Measurements from ENCODE around the gene BMI1.

Gene BMI1

DNA sequence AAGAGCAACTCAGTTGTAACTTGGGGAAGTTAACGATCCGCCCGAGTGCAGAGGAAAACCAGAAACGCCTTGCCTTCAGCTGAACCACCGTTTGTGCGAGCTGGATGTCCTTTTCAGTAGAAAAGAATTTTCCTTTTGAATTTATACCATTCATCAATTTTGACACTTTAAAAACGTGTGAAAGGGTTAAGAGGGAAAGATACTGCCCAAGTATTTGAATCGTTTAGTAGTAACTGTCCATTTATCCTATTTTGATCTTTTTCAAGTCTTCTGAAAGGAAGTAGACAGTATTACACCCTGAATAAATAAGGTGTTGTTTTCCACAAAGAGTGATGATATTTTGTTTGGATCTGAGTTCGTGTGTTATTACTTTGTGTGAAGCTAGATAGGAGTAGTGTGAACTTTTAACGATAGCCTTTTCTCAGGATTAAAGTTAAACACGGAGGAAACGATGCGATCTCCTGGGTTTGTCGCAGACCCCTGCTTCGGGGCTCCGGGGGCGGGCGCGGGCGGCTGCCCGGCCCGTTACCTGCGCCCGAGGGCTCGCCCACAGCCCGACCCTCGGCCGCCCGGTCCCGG is 830 bp upstream of the BMI1 start:
- no peak for DNase-seq

DNA sequence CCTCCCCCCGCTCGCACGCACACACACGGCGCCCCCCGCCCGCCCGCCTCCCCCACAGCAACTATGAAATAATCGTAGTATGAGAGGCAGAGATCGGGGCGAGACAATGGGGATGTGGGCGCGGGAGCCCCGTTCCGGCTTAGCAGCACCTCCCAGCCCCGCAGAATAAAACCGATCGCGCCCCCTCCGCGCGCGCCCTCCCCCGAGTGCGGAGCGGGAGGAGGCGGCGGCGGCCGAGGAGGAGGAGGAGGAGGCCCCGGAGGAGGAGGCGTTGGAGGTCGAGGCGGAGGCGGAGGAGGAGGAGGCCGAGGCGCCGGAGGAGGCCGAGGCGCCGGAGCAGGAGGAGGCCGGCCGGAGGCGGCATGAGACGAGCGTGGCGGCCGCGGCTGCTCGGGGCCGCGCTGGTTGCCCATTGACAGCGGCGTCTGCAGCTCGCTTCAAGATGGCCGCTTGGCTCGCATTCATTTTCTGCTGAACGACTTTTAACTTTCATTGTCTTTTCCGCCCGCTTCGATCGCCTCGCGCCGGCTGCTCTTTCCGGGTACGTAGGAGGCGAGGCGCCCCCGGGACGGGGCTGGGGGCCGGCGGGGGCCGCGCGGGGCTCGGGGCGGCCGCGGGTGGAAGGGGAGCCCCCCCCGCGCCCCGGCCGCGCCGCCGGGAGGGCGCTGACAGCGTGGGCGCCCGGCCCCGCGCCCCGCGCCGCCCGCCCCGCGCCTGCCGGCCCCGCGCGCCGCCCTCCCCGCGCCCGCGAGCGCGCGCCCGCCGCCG is 441 bp downstream of the BMI1 start:
- peak; percentile 68 to 69 for DNase-seq

DNA sequence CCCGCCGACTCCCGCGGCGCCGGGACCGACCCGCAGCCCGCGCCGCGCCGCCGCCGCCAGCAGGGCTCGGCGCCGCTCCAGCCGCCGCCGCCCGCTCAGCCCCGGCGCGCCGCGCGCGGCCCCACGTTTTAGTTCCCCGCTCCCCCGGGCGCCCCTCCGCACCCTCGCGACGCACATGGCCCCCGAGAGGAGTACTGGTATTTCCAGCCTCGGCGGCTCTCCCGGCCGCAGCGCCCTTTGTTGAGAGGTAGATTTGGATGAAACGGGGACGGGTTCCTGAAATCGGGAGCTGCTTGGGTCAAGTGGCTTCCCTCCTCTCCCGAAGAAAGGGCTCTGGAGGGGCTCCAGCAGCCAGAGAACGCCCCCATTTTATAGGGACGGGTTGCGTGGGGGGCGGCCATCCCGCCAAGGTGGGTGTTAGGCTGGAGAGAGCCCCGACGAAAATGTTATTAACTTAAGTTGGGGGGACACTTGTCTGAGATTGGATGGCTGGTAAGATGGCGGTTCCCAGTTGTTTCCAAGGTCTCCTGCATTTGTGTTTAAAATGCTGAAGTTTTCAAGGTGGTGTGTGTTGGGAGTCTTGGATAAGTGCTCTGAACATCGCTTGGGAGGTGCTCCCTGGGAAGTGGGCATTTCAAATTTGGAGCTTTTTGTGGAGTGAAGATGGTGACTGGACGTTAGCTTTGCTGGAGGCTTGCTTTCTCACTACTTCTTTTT is 1.2 kb downstream of the BMI1 start:
- no peak for DNase-seq

DNA sequence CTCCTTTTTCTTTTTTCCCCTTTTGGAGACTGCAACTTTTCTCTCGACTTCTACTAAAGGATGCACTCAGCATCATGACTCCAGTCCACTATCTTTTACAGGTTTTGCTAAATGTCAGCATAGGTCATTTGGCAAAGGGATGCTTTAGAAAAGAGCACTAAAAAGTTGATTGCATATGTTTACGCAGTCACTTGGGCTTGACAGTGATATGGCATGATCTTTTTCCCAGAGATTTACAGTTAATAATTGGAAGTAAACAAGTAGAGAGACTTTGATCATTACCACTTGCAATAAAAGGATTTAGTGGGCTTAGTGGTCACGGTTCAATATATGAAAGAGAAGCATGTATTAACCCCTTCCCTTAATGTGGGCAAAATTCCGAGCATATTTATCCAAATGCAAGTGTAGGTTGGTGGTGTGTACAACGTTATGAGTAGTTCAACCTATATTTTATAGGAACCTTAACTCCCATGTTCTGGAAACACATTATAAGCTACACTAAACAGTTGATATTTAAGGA is 1.8 kb downstream of the BMI1 start:
- DNase-seq = no peak

DNA sequence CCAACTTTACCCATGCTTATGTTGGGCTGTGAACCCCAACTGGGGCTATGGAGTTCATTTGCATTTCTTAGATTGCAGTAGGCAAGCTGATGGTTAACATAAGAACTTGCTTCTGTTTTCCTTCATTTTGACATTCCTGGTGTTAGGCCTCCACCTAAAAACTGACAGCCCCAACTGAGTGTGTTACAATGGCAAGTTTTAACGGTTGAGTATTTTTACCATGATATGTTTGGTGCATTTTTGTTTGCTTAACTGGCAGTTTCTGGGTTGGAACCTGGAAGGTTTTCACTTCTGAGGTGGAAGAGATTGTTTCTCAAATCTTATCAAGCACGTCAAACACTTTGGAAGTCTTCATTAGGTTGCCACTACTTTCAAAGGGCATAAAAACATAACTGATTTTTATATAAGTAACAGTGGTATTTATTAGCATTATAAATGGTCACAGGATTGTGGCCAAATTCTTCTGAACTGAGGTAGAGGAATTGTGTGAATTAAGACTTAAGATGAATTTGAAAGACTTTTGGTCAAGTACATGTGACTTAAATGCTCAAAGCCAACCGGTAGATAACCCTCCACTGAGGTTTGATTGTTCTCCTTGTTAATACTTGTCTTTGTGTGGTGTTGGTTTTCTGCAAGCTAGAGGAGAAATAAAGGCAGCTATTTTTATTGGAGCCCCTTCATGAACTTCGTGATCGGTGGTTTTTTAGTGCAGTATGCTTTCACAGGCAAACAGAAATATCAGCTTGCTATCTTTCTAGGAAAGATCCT is 2.8 kb downstream of the BMI1 start:
- DNase-seq = no peak

DNA sequence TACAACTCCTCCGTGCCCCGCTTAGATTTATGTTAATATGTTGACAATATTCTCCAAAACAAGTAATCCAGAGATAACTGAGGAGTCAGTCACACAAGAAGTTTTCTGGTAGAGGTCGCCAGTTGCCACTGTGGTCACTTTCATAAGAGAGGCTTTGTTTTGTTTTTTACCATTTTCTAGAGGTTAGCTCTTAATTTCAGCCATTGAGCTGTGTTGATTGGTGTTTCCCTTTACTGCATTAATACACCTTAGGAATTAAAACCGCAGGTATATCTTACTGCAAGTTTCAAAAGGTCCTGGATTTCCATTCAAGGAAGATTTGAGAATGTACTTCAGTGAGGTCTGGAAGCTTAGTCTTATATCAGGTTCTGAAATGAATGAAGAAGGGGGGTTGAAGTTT is 3.5 kb downstream of the BMI1 start:
- no peak for DNase-seq

DNA sequence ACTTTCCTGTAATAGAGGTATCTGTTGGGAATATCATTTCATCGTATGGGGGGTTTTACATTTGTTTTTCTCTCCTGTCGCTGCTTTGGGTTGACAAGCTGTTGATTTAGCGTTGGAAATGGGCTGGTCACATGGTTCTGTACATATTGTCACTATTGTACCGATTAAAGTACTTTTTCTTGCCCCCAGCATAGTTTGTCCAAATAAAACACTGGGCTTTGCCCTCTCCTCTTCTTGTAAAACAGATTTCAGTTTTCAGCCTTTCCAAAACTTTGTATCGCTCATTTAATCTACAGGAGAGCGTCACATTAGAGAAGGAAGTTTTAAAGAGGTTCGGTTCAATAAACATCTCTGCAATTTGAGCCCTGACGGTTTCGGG is 4.0 kb downstream of the BMI1 start:
- no peak for DNase-seq

DNA sequence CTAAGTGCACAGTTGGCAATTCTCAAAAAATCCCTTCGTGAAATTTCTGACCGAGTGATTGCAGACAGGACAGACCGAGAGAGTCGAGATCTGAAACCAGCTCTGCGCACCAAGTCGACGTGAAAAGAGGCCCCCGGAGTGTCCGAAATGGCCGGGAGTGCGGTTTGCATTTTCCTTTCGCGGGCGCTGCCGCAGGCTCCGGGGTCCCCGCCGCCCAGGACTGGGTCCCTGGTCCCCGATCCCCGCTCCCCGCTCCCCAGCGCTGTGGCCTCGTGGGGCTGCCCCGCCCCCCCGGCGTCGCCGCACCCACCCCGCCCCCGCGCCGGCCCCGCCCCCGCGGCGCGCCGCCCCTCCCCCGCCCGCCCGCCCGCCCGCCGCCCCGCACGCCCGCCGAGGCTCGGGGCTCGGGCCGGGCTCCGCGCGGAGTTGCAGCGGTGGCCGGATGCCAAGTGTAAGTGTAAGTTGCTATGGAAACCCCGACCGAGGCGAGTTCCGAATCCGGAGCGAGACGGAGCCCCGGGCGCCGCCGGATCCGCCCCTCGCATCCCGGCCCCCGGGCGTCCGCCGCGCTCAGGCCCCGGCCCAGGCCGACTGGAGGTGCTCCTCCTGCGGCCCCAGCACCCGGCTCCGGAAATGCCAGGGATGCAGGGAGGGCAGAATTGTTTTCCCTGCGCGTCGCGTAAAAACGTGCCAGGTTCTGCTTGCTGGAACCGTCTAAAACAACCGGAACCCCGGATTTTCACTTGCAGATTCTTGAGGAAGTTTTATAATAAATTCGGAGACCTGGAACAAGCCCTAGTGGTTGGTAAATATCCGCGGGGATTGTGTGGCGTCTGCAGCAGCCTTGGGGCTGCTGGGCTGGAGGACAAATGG is 4.6 kb downstream of the BMI1 start:
- peak; percentile 84 to 87 for DNase-seq

DNA sequence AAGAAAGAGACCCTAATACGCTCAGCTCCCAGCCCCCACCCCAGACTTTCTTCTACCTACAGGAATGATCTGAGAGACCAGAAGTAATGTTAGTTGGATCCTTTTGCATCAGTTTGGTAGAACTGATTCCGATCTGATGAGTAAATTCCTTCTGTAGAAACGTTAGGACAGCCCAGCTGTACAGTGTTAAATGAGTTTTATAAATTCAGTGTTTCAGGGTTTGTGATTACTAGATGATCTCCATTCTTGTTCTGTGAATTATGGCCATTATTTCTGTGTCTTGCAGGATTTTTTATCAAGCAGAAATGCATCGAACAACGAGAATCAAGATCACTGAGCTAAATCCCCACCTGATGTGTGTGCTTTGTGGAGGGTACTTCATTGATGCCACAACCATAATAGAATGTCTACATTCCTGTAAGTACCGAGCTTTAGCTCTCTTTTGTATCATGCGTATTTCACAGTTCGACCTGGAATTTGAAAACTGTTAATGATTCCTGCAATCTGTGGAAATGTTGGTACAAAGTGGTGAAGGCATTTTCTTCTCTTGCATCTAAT is 5.3 kb downstream of the BMI1 start:
- no peak for DNase-seq

DNA sequence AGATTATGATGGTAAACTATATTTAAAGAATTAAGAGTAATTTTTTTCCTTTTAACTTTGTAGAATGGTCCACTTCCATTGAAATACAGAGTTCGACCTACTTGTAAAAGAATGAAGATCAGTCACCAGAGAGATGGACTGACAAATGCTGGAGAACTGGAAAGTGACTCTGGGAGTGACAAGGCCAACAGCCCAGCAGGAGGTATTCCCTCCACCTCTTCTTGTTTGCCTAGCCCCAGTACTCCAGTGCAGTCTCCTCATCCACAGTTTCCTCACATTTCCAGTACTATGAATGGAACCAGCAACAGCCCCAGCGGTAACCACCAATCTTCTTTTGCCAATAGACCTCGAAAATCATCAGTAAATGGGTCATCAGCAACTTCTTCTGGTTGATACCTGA is 8.3 kb downstream of the BMI1 start:
- no peak for DNase-seq

DNA sequence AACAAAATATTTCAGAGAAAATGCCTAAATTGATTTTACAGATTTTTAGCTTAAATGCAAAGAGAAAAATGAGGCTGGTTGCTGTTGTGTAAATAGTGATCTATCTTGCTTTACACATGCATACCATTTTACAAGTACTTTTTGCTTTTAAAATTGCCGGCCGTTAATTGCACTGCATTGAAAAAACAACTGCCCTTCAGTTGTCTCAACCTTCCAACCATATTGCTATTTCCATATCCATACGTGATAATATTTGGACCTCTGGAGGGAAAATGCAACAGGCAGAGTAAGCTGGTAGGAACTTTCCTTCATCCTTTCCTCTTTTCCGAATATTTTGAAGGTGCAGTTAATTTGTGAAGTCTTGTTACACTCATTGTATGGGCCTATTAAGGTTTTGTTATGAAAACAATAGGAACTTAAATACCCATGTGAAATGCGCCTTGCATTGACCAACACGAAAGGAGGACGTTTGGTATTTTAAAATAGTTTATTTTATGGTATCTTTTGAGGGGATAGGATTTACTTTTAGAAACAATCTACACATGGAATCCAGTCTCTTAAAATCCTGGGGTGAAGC is 11.3 kb downstream of the BMI1 start:
- DNase-seq = no peak

DNA sequence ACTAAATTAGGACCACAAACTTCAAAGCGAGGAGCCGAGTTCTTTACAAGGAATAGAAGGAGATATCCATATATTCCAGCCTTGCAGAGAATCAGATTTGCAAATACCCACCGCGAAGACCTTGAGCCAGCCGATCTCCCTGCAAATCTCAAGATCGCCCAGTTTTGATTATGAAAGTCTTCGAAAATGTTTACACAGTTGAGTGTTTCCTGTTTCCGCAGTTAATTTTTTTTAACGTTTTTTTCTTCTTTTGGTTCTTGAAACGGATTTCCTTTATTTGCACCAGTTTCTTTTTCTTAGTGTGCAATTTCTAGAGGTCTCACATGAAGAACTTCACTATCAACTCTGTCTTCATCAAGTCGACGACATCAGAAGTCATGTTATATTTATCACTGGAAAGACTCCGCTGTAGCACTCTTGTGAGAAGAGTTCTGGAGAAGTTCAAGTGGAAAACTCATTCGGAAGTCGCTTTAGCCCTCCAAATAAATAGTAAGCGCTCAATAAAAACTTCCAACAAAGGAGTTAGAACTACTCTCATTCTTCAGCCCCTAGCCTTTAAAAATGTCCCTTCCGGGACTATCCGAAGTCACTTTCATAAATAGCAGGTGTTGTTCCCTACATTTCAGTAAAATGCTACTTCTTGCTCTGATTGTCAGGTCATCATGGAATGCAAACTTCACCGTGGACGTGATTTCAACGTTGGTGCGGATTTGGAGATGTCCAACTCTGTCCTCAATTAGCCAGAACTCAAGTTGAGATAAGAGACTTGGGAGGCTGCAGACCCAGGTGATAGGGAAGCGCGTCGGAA is 12.5 kb downstream of the BMI1 start:
- peak in 1 of 2 donors; percentile 62 for DNase-seq

DNA sequence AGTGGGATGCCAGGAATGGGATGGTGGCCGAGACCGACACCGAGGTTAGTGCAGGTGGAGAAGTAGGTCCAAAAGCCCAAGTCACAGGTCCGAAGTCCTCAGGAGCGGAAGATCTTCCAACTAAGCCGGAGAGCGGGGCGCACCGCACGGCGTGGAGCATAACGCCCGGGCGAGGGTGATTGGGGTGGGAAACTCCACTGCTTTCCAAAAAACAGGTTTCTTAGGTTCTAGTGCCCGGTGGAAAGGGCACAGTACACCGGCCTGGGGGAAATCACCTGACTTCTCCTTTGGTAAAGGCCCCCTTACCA is 13.0 kb downstream of the BMI1 start:
- DNase-seq = no peak

DNA sequence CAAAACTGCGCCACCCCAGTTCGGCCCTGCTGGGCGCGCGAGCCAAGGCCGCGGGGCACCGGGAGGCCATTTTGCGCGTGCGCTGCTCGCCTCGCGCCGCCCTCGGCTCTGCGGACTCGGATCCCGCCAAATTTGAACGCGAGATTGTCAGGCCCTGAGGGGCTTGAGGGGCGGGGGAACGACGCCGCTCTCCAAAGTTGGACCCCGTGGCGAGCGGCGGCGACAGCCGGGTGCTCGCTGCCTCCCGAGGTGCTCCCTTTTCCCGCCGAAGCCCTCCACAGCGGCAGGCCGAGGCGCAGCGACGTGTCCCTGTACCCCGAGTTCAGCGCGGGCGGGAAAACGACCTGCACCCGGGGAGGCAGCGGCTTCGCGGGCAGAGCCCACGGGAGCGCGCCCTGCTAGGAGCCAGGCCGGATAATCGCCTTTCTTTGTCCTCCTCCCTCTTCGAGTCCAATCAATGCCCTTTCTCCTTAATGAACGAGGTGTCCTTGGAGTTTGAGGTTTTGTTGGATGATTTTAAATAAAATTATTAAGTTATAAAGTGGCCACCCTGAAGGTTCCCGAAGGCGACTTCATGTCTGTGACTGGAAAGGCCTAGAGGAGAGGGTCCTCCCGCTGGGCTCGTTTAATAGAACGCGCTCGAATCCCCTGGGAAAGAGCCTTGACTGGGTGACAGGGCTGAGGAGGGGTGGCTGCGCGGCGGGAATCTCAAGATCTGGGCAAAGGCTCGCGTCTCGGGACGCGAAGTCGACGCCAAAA is 13.7 kb downstream of the BMI1 start:
- DNase-seq = no peak

DNA sequence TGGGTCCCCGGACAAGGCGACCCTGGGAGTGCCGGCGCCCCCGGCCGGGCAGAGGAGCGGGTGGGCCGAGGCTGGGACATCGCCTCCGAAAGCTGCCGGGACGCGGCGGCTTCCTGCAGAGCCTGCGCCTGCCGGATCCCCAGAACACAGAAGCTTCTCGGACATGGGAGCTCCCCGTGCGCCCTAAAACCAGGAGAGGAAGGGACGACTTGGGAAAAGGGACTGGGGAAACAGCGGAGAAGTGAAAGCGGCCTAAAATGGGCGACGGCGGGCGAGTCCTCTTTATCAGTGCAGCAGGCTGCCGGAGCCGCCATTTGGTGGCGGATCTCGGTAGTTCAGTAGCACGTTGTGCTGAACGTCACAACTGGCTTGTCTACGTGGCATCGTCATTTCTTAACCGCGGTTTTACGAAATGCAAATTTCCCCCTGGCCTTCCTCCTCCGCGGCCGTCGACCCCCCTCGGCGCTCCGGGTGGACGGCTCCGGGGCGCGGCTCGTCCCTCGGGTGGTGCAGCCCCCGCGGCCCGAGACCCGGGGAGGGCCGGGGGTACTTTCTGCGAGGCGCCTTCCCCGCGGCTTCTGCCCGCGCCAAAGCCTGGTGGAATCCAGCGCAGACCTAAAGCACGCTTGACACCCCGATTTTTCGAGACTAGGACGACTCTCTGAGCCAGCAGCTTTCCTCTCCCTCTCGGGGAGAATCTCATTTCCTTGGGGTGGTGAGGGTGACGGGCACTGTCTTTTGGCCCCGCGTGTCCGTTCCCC is 14.5 kb downstream of the BMI1 start:
- DNase-seq = peak; percentile 83 to 85

DNA sequence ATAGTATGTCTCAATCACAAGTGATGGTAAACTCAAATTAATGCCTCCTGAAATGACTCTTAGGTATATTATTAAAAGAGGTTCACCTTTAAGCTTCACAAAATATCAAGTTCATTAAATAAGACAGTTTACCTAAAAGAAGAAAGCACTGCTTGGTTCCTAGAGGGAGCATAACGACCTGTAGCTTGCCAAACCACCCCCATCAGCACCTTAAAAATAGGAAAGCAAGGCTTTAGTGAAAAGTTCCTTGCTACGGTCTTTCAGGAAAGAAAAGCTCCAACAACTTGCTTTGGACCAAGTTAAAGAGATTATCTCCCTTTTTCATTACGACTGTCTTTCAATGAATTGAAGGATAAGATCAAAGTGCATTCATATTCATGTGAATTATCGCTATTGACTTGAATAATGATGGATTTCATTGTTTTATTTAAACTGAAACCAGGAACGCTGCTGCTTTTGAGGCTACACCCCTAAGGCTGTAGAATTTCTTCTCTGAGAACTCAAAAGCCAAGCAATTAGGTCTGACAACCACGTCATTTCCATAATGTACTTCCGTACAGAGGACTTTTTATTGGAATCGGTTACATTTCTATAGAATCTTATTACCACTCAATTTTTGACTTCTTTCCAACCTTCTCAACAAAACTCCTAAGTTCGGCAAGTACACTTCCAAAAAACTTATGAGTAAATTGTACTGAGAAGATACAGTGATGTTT is 17.4 kb downstream of the BMI1 start:
- DNase-seq = no peak

DNA sequence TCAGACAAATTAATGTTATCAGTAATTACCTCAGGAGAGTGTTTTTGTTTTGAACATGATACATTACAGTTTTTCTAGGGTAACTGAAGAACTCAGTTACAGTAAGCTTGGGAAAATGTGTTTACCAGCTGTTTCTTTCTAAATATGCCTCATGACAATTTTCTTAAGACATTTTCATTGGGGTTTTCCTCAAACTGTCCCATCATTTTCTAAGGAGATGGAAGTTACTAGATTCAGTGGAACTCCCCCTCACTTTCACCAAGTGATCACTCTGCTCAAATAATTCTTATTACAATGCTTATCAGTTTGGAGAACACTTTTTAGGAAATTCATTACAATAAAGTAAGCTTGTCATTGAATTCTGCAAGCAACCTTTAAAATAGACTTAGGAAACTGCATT is 18.0 kb downstream of the BMI1 start:
- DNase-seq = no peak

DNA sequence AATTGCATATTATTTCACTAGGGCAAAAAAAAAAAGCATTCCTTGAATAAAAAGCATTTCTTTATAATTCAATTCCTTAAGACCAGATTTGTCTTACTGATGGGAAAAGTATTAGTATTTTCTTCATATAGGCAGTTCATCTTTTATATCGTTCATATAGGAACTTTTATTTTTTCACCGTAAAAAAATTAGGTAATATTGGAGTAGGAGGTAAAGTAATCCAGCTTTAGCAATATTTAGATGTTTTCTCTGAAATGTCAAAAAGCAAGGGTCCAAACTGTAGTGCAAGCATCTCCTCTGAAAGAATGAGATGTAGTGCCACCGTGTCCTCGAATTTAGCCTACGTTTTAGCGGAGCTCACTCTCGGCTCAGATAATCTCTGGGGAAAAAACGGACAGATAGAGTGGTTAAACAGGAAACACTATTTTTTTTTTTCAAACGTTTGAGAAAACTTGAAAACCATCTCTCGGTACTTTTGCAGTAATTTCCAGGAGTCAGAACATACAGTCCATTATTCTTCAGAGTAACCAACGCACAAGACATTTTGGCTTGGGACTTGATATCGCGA is 18.9 kb downstream of the BMI1 start:
- DNase-seq = no peak

Measured in CD4-positive, alpha-beta T cell treated with Interleukin-1 beta for 1 hour (primary cell).